Stimulated activated CD4-positive, alpha-beta T cell treated with anti-CD3 and anti-CD28 coated beads, Interleukin-15, amount 100 ng/mL, for 48 hours (primary cell): ENCODE results near the gene SARDH.
"Not testable (repeated sequence)": the region's sequence is repeated elsewhere in the genome, so short reads cannot be mapped to it uniquely, and the experiment has no call there.

Source experiments
- DNase-seq, 2 donors: peaks; one replicate each; pipeline ENCODE4 v3.0.0-alpha.2; 2020; ENCODE audit warnings: low read depth in 2 of 2

The SARDH gene

GRCh38 chr9:133634081-133634691 is 104.0 kb downstream of the SARDH start:
- DNase-seq, result no peak

GRCh38 chr9:133633681-133634080 is 104.5 kb downstream of the SARDH start:
- DNase-seq, result no peak

GRCh38 chr9:133632806-133633680 is 105.1 kb downstream of the SARDH start:
- no peak for DNase-seq

GRCh38 chr9:133631111-133631510 is 107.0 kb downstream of the SARDH start:
- no peak for DNase-seq

GRCh38 chr9:133629221-133630110 is 108.7 kb downstream of the SARDH start:
- no peak for DNase-seq

GRCh38 chr9:133628766-133629165 is 109.4 kb downstream of the SARDH start:
- DNase-seq, result no peak

- DNase-seq, result no peak
Measured at GRCh38 chr9:133627341-133627740, 110.8 kb downstream of the SARDH start.

GRCh38 chr9:133626008-133626407 is 112.1 kb downstream of the SARDH start:
- DNase-seq, result not testable (repeated sequence)

- no peak for DNase-seq
Measured at GRCh38 chr9:133622555-133622954, 115.6 kb downstream of the SARDH start.

GRCh38 chr9:133621725-133622267 is 116.4 kb downstream of the SARDH start:
- DNase-seq, result no peak

- DNase-seq, result peak in 1 of 2 donors; percentile 30
Measured at GRCh38 chr9:133619791-133620190, 118.4 kb downstream of the SARDH start.

- DNase-seq, result no peak
Measured at GRCh38 chr9:133618726-133619125, 119.4 kb downstream of the SARDH start.

GRCh38 chr9:133616643-133617405 is 121.3 kb downstream of the SARDH start:
- no peak for DNase-seq

- DNase-seq, result no peak
Measured at GRCh38 chr9:133615606-133616188, 122.5 kb downstream of the SARDH start.

GRCh38 chr9:133615186-133615585 is 123.0 kb downstream of the SARDH start:
- DNase-seq, result no peak

- DNase-seq, result no peak
Measured at GRCh38 chr9:133614678-133615077, 123.5 kb downstream of the SARDH start.

- DNase-seq, result no peak
Measured at GRCh38 chr9:133614056-133614455, 124.1 kb downstream of the SARDH start.
